Central memory CD8-positive, alpha-beta T cell (primary cell): ENCODE data around the gene DLG5.
"Not testable (repeated sequence)": the region's sequence is repeated elsewhere in the genome, so short reads cannot be mapped to it uniquely, and the experiment has no call there.

ENCODE experiments used
- ATAC-seq: fragments of 150-1000 bp; cut with Tn5 transposase; replicated peaks from 2 replicates; pipeline ENCODE4 v1.10.0; 2022; ENCODE audit warnings: mild to moderate bottlenecking, moderate FRiP score, moderate number of reproducible peaks; ENCODE audit not compliant: poor library complexity, severe bottlenecking; ENCODE audit errors: extremely low read depth
- DNase-seq, 2 donors: peaks; one replicate each; pipeline ENCODE4 v3.0.0; 2021; ENCODE audit warnings: low spot score in 2 of 2
- H3K27ac Mint-ChIP-seq: one replicate; pipeline ENCODE4 v1.8.0; 2022; ENCODE audit warnings: low read depth, mild to moderate bottlenecking, moderate library complexity, mixed read lengths
- H3K27me3 Mint-ChIP-seq: one replicate; pipeline ENCODE4 v1.8.0; 2022; ENCODE audit warnings: mixed read lengths
- H3K36me3 Mint-ChIP-seq: one replicate; pipeline ENCODE4 v1.8.0; 2022; ENCODE audit warnings: mild to moderate bottlenecking, moderate library complexity, mixed read lengths; ENCODE audit not compliant: insufficient read depth
- H3K4me1 Mint-ChIP-seq: one replicate; pipeline ENCODE4 v1.8.0; 2022; ENCODE audit warnings: mixed read lengths
- H3K4me3 Mint-ChIP-seq: one replicate; pipeline ENCODE4 v1.8.0; 2022; ENCODE audit warnings: mild to moderate bottlenecking, moderate library complexity, mixed read lengths
- H3K9me3 Mint-ChIP-seq: one replicate; pipeline ENCODE4 v1.8.0; 2022; ENCODE audit warnings: mixed read lengths

Gene DLG5

GRCh38 chr10:77771851-77772250, 154.7 kb downstream of the DLG5 start:
- Mint-ChIP-seq H3K4me1 (peaks cover 12% of the 10 kb centered on the region), H3K27me3 (no peaks in the 10 kb centered on the region), H3K9me3 (peaks cover 6% of the 10 kb centered on the region), H3K4me3 (no peak overlapping the region), H3K36me3 (no peaks in the 10 kb centered on the region), H3K27ac (no peak overlapping the region)
- DNase-seq: no peak
- ATAC-seq: no peak

- Mint-ChIP-seq H3K9me3 (peaks cover 3% of the 10 kb centered on the region), H3K36me3 (no peaks in the 10 kb centered on the region), H3K4me3 (no peak overlapping the region), H3K27ac (no peak overlapping the region), H3K27me3 (no peaks in the 10 kb centered on the region), H3K4me1 (peaks cover 12% of the 10 kb centered on the region)
- ATAC-seq: no peak
- no peak for DNase-seq
Measured at GRCh38 chr10:77771450-77771849, 155.1 kb downstream of the DLG5 start.

- H3K36me3 Mint-ChIP-seq: no peaks in the 10 kb centered on the region
- DNase-seq (no peak), ATAC-seq (no peak)
- no peak overlapping the region for H3K4me3 Mint-ChIP-seq
- H3K4me1 Mint-ChIP-seq: peaks cover 12% of the 10 kb centered on the region
- H3K9me3 Mint-ChIP-seq: no peaks in the 10 kb centered on the region
- no peak overlapping the region for H3K27ac Mint-ChIP-seq
- no peaks in the 10 kb centered on the region for H3K27me3 Mint-ChIP-seq
Measured at GRCh38 chr10:77770868-77771175, 155.7 kb downstream of the DLG5 start.

GRCh38 chr10:77770081-77770867, 156.3 kb downstream of the DLG5 start:
- Mint-ChIP-seq H3K27ac (no peak overlapping the region), H3K36me3 (no peaks in the 10 kb centered on the region)
- ATAC-seq: no peak

GRCh38 chr10:77768039-77768438, 158.5 kb downstream of the DLG5 start:
- ATAC-seq (no peak), DNase-seq (no peak)
- Mint-ChIP-seq H3K4me1 (peaks cover 10% of the 10 kb centered on the region), H3K27me3 (peaks cover 10% of the 10 kb centered on the region), H3K27ac (no peak overlapping the region), H3K9me3 (no peaks in the 10 kb centered on the region), H3K4me3 (no peak overlapping the region), H3K36me3 (no peaks in the 10 kb centered on the region)

More at GRCh38 chr10:77770081-77770867, 156.3 kb downstream of the DLG5 start:
- DNase-seq: no peak
- Mint-ChIP-seq H3K27me3 (no peaks in the 10 kb centered on the region), H3K9me3 (no peaks in the 10 kb centered on the region), H3K4me3 (no peak overlapping the region), H3K4me1 (peaks cover 12% of the 10 kb centered on the region)

GRCh38 chr10:77763453-77764430, 162.8 kb downstream of the DLG5 start:
- peaks cover 10% of the 10 kb centered on the region for H3K27me3 Mint-ChIP-seq
- no peaks in the 10 kb centered on the region for H3K9me3 Mint-ChIP-seq
- H3K4me3 Mint-ChIP-seq: no peak overlapping the region
- H3K4me1 Mint-ChIP-seq: no peaks in the 10 kb centered on the region
- H3K36me3 Mint-ChIP-seq: no peaks in the 10 kb centered on the region
- DNase-seq (no peak), ATAC-seq (no peak)
- no peak overlapping the region for H3K27ac Mint-ChIP-seq

- DNase-seq, ATAC-seq, H3K9me3 Mint-ChIP-seq, H3K4me3 Mint-ChIP-seq, H3K4me1 Mint-ChIP-seq, H3K36me3 Mint-ChIP-seq, H3K27ac Mint-ChIP-seq: not testable (repeated sequence)
- peaks cover 11% of the 10 kb centered on the region for H3K27me3 Mint-ChIP-seq
Measured at GRCh38 chr10:77758406-77758805, 168.1 kb downstream of the DLG5 start.

- Mint-ChIP-seq H3K4me3 (no peak overlapping the region), H3K27me3 (peaks cover 21% of the 10 kb centered on the region), H3K27ac (no peak overlapping the region), H3K36me3 (no peaks in the 10 kb centered on the region), H3K9me3 (no peaks in the 10 kb centered on the region), H3K4me1 (no peaks in the 10 kb centered on the region)
- DNase-seq (no peak), ATAC-seq (no peak)
Measured at GRCh38 chr10:77756319-77757232, 170.0 kb downstream of the DLG5 start.

GRCh38 chr10:77746047-77746707, 180.4 kb downstream of the DLG5 start:
- no peaks in the 10 kb centered on the region for H3K4me1 Mint-ChIP-seq
- no peaks in the 10 kb centered on the region for H3K36me3 Mint-ChIP-seq
- no peak overlapping the region for H3K4me3 Mint-ChIP-seq
- ATAC-seq: no peak
- DNase-seq: no peak
- H3K27ac Mint-ChIP-seq: no peak overlapping the region
- H3K27me3 Mint-ChIP-seq: peaks cover 67% of the 10 kb centered on the region
- peaks cover 11% of the 10 kb centered on the region for H3K9me3 Mint-ChIP-seq

- H3K27me3 Mint-ChIP-seq: peaks cover 51% of the 10 kb centered on the region
- no peaks in the 10 kb centered on the region for H3K4me1 Mint-ChIP-seq
- no peak overlapping the region for H3K27ac Mint-ChIP-seq
- no peak overlapping the region for H3K4me3 Mint-ChIP-seq
- peaks cover 10% of the 10 kb centered on the region for H3K9me3 Mint-ChIP-seq
- peaks cover 2% of the 10 kb centered on the region for H3K36me3 Mint-ChIP-seq
- ATAC-seq (no peak), DNase-seq (no peak)
Measured at GRCh38 chr10:77744245-77744644, 182.3 kb downstream of the DLG5 start.

- Mint-ChIP-seq H3K9me3 (peaks cover 16% of the 10 kb centered on the region), H3K27me3 (peaks cover 50% of the 10 kb centered on the region), H3K4me1 (peaks cover 4% of the 10 kb centered on the region), H3K4me3 (no peak overlapping the region), H3K36me3 (peaks cover 2% of the 10 kb centered on the region), H3K27ac (no peak overlapping the region)
- ATAC-seq (no peak), DNase-seq (no peak)
Measured at GRCh38 chr10:77742172-77742571, 184.4 kb downstream of the DLG5 start.

- H3K9me3 Mint-ChIP-seq: peaks cover 20% of the 10 kb centered on the region
- peaks cover 49% of the 10 kb centered on the region for H3K27me3 Mint-ChIP-seq
- no peak overlapping the region for H3K4me3 Mint-ChIP-seq
- peaks cover 4% of the 10 kb centered on the region for H3K4me1 Mint-ChIP-seq
- H3K27ac Mint-ChIP-seq: no peak overlapping the region
- ATAC-seq (no peak), DNase-seq (no peak)
- peaks cover 2% of the 10 kb centered on the region for H3K36me3 Mint-ChIP-seq
Measured at GRCh38 chr10:77741746-77742145, 184.8 kb downstream of the DLG5 start.
